PFSK-1 (cell line): ENCODE data around the gene BCAS3.

Experiments used
- POLR2AphosphoS5 ChIP-seq: IDR thresholded peaks from 2 replicates; pipeline ENCODE4 v1.6.1; 2012; ENCODE audit warnings: low read depth, mild to moderate bottlenecking, control low read depth, low read length, moderate library complexity
- TAF1 ChIP-seq: IDR thresholded peaks from 2 replicates; pipeline ENCODE4 v1.6.1; 2012; ENCODE audit warnings: low read length, control low read depth, borderline replicate concordance; ENCODE audit not compliant: insufficient read depth

DNA sequence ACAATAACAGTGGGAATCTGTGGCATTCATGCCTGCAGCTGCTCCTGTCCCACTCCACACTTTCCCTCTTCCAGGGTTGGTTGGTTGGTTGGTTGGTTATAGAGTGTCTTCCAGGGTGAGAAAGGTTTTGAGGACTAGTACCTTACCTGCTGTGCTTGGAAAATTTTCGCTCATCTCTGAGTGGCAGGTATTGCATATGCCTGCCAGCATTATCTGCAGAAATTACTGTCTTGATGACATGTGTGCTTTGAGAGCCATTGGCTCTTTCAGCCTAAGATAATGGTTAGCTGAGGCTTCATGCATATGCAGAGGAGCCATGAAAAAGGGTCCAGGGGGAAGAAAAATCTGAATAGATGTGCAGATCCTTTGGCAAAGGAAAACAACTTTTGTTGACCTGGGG lies 131.8 kb downstream of the BCAS3 start:
- TF ChIP-seq POLR2AphosphoS5 (no peak), TAF1 (no peak)
